ENCODE results near the gene TCEA3. TPM values are rescaled to one million over a fixed set of nuclear protein-coding genes. Genes with fewer than 3 reads are reported as not detected.

Gene TCEA3
- total and polyA plus RNA-seq, 11 donors = 21.5 to 87.3 (median 55.9) TPM

DNA sequence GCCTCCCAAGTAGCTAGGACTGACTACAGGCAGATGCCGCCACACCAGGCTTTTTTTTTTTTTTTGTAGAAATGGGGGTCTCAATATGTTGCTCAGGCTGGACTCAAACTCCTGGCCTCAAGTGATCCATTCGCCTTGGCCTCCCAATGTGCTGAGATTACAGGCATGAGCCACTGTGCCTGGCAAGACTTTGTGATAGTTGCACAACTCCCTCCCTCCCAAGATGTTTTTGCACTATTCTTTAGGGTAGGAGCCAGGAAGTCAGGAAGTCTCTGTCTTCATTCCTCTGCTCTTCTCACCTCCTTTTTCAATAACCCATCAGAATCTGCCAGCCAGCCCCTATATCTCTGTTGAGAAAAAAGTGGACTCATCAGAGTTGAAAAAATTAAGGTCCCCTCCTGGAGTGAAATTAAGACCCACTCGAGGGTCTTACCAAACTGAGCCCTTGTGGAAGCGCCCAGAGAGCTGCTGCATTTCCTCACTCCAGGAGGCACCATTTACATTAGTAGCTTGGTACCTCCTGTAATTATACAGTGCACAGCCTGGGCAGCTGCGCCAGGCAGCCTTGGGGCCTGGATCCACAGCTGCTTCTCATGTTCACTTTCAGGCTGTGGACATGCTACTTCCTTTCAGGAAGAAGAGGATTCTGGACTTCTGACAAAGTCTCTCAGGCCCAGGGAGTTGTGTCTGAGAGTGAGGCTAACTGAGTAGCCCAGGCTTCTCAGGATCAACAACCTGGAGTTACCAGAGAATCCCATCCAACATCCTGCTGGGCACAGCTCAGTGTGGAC, 24.0 kb downstream of the TCEA3 start:
- DNase-seq (no peak), ATAC-seq (peak in 1 of 4 donors; percentile 10)
- Histone ChIP-seq H3K4me3 (no peak overlapping the region), H3K9me3 (peaks cover 0 to 4% (median 0%) of the 10 kb centered on the region in 12 donors), H3K4me1 (peaks cover 5 to 59% (median 34%) of the 10 kb centered on the region in 12 donors), H3K36me3 (peaks cover 0 to 13% (median 0%) of the 10 kb centered on the region in 9 donors), H3K27me3 (no peaks in the 10 kb centered on the region), H3K27ac (peak overlapping the region in 10 of 12 donors; percentile 0 to 76 (median 34))
- no peak for TF ChIP-seq CTCF (IDR thresholded peaks at IDR 0.05)
- no peak for TF ChIP-seq POLR2A (IDR thresholded peaks at IDR 0.05)
- 75 to 87% (median 85%) methylated on average over 5 of the region's 5 CpGs for WGBS, 4 donors
- intact Hi-C loops (cut with DNase I) = loop anchor here in 8 of 10 donors (2.0 to 10.0 kb wide), 6 partner anchors 33 to 176 kb away; partner anchors contain the start of genes HNRNPR (in 5 of the 8) and ZNF436 (in 4 of the 8)

GRCh38 chr1:23399229-23399628, 25.3 kb downstream of the TCEA3 start:
- H3K27me3 ChIP-seq = no peaks in the 10 kb centered on the region
- no peak for DNase-seq
- no peak for TF ChIP-seq CTCF (IDR thresholded peaks at IDR 0.05)
- TF ChIP-seq POLR2A (IDR thresholded peaks at IDR 0.05) = no peak
- ATAC-seq = no peak
- peaks cover 9 to 62% (median 41%) of the 10 kb centered on the region in 12 donors for H3K4me1 ChIP-seq
- H3K9me3 ChIP-seq = peaks cover 0 to 4% (median 0%) of the 10 kb centered on the region in 12 donors
- no peak overlapping the region for H3K4me3 ChIP-seq
- H3K27ac ChIP-seq = no peak overlapping the region
- WGBS, 4 donors = 91 to 100% (median 99%) methylated on average over 1 of the region's 1 CpG
- intact Hi-C loops (cut with DNase I) = no loop called here
- peaks cover 0 to 13% (median 0%) of the 10 kb centered on the region in 9 donors for H3K36me3 ChIP-seq

GRCh38 chr1:23397908-23398307, 26.6 kb downstream of the TCEA3 start:
- intact Hi-C loops (cut with DNase I) = no loop called here
- Histone ChIP-seq H3K4me1 (peaks cover 4 to 57% (median 34%) of the 10 kb centered on the region in 12 donors), H3K9me3 (peaks cover 0 to 4% (median 0%) of the 10 kb centered on the region in 12 donors), H3K36me3 (peaks cover 0 to 13% (median 0%) of the 10 kb centered on the region in 9 donors), H3K27ac (no peak overlapping the region), H3K4me3 (no peak overlapping the region), H3K27me3 (no peaks in the 10 kb centered on the region)
- TF ChIP-seq POLR2A (IDR thresholded peaks at IDR 0.05) (no peak), CTCF (IDR thresholded peaks at IDR 0.05) (no peak)
- DNase-seq = no peak
- no peak for ATAC-seq
- WGBS, 4 donors = 71 to 83% (median 78%) methylated on average over 7 of the region's 7 CpGs

DNA sequence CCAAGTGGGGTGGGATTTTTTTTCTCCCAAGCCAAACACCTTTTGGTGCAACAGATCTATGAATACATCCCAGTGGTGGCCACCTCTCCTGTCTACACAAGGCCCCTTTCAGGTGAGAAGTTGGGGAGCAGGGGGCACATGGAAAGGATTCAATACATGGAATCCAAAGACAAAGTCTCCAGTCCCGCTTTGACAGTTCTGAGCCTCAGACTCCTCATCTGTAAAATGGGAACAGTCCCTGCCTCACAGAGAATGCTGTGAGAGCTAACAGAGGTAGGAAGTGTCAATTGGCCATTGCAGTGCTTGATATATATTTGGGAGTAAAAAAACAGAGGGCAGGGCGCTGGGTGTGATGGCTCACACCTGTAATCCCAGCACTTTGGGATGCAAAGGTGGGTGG, 28.2 kb downstream of the TCEA3 start:
- intact Hi-C loops (cut with DNase I) = no loop called here
- ATAC-seq = no peak
- WGBS, 4 donors = 95 to 100% (median 96%) methylated on average over 2 of the region's 2 CpGs
- Histone ChIP-seq H3K9me3 (peaks cover 0 to 4% (median 0%) of the 10 kb centered on the region in 12 donors), H3K27ac (no peak overlapping the region), H3K4me1 (peaks cover 4 to 44% (median 29%) of the 10 kb centered on the region in 12 donors), H3K4me3 (no peak overlapping the region), H3K36me3 (peaks cover 0 to 13% (median 0%) of the 10 kb centered on the region in 9 donors), H3K27me3 (no peaks in the 10 kb centered on the region)
- TF ChIP-seq POLR2A (IDR thresholded peaks at IDR 0.05) (no peak), CTCF (IDR thresholded peaks at IDR 0.05) (no peak)
- DNase-seq = no peak
